Measurements from ENCODE around the gene BORCS8. TPM values are rescaled to one million over a fixed set of nuclear protein-coding genes. Genes with fewer than 3 reads are reported as not detected.
"Not testable (repeated sequence)": the region's sequence is repeated elsewhere in the genome, so short reads cannot be mapped to it uniquely, and the experiment has no call there.

The BORCS8 gene
- total RNA-seq, 1 donor from 2014 or later: 8.5 TPM

DNA sequence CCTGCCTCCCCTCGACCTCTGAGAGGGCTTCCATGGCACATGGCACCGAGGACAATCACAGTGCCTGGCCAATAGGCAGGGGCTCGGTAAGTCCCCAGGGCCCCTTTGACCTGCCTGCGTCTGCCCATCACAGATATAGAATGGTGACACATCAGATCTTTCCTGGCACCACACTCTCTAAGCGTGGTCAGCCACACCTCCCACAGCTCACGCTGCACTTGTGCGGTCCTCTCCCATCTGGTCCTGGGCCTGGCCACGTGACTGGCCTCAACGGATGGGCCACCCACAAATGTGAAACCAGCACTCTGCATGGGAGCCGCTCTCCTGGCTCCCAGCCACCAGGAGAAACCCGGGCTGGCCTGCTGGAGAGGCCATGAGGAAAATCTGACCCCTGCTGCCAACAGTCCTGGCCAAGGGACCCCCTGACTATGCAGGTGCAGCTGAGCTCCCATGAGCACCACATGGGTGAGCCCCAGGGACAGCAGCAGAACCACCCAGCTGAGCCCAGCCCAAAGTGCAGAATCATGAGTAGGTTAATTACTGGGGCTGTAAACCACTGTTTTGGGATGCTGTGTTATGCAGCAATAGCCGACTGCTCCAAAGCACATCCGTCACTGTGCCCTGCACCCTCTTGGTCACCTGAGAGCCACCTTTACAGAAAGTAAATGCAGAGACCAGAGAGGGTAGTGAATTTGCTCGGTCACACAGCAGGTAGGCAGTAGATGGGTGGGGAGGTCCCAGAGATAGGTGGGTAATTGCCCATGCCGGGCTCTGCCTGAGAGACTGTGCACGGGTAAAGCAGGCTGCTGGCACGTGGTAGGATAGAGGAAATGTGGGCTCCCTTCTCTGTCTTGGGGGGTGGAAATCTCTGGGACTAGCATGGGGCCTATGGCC, 12.2 kb downstream of the BORCS8 start:
- DNase-seq: no peak

DNA sequence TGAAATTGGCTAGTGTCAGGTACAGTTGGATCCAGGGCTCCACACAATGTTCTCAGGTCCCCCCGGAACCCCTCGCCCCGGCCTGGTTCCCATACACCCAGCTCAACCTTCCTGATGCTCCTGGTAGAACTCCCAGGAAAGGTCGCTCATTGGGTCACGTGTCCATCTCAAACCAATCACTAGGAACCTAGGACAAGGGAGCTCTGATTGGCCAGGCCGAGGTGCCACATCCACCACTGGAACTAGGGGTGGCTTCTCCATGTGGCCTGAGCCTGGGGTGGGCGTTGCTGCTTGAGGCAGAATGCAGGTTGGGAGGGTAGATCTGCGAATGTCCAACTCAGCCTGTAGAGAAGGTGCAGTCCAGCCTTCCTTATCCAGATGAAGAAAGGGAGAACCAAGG, 15.0 kb downstream of the BORCS8 start:
- no peak for DNase-seq

DNA sequence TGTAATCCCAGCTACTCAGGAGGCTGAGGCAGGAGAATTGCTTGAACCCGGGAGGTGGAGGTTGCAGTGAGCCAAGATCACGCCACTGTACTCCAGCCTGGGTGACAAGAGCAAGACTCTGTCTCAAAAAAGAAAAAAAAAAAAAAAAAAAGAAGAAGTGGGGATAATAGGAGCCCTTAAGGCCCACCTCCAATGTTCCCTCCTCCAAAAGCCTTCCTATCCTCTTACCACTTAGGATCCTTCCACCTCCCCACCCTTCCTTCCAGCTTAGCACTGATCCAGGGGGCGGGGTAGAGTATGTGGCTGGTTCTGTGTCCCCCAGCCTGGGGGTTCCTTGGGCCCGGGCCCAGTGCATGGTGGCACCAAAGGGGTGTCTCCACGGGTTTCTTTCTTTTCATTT, 18.7 kb downstream of the BORCS8 start:
- not testable (repeated sequence) for DNase-seq

DNA sequence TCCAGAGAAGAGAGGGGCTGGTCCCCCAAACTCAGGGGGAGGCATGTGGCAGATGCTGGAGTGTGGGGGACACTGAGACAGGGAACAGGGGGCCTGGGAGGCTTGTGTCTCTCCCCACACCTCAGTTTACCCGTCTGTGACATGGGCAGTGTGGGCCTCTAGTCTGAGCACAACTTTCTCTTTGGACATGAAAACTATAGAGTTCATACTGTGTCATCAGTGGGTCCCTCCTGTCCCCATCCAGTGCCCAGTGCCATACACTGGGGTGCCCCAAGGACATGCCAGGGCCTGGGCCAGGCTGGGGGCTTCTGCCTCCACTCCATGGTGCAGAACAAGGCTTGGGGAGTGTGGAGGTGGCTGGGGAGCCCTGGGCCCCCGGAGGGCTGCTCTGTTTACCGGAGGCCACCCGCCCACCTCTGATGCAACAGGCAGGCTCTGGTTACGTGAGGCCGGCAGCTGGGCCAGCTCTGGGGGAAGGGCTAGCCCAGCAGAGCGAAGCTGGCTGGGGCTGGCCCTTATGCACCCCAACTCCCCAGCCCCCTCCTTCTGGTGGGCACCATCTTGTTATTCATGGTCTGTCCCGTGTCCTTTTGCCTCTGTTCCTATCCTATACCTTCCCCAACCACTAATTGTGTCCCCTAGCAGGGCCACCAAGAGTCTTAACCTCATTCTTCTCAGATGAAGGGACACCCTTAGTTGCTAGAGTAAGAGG, 20.0 kb downstream of the BORCS8 start:
- DNase-seq: peak; percentile 44

DNA sequence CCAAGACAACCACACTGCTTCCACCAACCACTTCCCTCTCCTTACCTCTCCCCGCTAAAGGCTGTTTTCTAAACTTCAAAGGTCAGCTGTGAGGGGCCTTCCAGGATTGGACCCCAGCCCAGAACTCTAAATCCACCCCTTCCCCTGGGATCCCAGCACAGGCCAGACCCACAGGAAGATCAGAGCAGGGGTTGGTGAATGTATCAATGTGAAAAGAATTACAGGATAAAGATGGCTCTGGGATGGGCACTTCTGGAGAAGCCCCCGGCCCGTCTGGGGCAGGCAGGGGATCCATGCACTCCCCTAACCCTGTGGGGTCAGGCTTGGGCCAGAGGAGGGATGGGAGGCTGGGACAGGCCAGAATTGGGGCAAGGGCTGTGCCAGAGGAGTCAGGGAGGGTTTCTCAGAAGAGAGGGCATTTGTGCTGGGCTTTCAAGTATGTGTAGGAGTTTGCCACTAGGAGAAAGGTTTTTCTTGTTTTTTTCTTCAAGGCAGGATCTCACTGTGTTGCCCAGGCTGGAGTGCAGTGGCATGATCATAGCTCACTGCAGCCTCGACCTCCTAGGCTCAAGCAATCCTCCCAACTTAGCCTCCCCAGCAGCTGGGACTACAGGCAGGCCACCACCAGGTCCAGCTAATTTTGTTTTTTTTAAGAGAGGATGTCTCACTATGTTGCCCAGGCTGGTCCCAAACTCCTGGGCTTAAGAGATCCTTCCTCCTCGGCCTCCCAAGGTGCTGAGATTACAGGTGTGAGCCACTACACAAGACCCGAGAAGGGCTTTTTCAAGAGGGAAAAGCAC, 20.9 kb downstream of the BORCS8 start:
- peak; percentile 48 for DNase-seq

DNA sequence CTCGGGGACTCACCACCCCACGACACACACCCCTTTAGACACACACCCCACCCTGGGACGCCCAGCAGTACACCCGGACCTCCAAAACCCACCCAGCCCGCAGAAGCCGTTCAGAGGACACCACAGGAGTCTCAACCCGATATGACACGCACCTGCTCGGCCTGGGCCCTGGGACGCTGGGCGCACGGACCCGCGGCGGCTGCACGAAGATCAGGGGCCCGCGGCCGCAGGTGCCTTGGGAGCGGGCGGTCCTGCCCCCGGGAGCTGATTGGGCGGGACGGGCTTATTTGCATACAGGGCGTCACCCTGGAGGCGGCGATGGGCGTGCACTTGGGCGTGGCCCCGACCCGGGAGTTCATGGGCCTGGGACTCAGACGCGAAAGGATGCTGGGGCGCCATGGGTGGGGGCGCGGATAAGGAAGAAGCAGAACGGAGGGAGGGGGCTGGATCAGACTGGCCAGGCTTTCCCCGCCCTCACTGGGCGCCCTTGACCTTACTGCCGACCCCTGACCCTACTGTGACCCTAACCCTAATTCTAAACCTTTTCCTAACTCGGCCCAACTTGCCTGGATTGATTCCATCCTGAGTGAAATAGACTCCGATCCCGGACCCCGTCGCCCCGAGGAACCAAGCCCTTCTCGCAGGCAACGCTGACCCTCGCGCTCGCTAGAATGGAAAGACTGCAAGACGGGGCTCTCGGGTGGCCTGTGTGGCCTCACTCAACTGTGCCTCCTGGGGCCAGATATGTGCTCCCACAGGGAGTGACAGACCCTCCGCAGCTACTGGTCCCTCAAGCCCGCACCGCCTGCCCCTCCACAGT, 21.7 kb downstream of the BORCS8 start, which contains the start of gene MEF2B:
Gene MEF2B (minus strand): TSS at position 211 of the 820 bp plus-strand sequence. CDS start 19,528 bp downstream, outside the sequence.
- peak; percentile 80 for DNase-seq

DNA sequence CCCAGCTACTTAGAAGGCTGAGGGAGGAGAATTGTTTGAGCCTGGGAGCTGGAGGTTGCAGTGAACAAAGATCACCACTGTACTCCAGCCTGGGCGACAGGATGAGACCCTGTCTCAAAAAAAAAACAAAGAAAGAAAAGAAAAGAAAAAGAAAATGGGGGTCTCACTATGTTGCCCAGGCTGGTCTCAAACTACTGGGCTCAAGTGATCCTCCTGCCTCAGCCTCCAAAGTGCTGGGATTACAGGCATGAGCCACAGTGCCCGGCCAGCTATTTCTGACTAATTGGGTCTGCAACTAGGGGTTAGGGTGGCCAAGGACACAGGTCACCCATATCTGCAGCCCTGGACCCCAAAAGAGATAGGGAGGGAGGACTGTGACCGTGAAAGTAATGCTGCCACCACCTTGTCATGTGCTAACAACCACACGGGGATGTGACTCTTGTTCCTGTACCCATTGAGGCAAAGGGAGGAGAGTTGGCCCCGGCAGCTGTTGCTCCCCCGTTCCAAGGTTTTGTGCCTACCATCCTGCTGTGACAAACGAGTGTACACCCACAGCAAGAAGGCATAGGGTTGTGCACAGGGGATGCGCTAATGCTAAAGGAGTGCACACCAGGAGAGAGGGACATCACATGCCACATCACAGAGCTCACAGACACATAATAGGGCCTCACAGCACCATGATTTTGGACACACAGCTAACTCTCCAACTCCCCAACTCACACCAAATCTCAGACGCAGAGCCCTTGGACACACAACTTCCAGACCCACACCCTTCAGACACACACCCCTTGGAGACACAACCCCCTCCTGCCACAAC, 22.5 kb downstream of the BORCS8 start:
- no peak for DNase-seq

DNA sequence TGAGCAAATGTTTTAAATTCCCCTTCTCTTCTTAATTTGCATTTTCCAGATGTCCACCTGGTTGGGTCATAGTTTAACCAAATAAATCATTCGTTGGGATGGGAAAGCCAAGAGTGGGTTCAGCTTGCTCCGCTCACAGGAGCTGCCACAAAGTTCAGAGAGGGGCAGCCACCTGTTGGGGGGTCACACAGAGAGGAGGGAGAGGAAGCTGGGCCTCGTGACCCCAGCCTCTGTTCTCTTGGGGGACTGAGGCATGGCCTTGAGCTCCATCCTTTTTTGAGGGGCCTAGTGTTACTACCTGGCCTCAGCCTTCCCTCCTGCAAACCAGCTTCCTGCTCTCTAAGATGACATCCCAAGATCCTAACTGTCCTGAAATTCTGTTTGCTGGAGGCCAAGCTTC, 24.3 kb downstream of the BORCS8 start:
- DNase-seq: no peak

DNA sequence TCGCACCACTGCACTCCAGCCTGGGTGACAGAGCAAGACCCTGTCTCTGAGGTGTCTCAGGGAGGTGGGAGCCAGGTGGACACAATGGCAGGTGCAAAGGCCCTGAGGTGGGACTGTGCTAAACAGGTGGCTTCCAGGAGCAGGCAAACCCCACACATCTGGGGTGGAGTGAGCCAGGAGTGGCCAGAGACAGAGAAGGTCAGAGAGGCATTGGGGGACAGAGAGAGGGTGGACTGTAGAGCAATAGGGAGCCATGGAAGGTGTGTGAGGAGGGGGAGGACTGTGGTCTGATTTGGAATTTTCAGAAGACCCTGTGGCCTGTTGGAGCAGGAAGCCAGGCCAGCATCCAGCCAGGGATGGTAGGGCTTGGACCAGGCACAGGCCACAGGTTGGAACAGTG, 26.6 kb downstream of the BORCS8 start:
- no peak for DNase-seq

DNA sequence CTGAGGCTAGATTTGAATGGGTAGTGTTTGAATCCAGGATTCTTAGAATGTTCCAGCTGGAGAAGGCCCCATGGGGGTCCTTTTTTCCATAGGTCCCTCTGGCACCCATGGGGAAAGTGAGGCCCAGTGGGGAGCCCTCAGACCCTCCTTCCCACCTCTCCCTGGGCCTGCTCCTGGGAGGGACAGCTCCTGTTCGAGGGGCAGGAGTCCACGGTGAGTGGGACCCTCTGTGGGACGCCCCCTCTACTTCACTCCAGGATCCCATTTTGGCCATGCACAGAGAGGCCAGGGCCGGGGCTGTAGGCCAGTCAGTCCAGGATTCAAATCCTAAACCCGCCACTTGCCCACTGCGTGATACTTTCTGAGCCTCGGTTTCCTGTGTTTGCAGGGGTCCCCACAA, 29.5 kb downstream of the BORCS8 start:
- DNase-seq: no peak

DNA sequence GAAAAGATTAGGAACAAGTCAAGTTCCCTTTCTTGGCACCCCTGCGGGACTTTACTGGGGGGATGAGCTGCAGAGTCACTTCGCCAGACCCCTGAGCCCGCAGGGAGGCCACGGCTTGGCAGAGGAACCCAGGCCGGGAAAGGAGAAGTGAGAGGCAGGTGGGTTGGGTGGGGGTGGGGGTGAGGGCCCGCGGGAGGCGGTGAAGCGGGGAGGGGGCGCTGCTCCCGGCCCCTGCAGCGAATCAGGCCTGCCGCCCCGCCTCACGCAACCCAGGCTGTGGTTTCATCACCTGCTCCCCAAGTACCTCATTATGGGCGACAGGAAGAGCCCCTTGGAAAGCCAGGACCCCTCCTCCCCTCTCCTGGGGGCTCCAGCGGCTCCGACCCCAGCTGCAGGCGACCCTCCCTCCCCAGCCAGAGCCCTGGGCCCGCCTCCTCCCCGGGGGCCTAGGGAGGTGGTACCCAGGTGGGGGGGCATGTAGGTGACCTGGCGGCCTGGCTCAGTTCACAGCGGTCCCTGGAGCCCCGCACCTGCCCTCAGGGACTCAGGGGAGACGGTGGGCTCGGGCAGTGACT, 31.4 kb downstream of the BORCS8 start:
- DNase-seq: no peak

DNA sequence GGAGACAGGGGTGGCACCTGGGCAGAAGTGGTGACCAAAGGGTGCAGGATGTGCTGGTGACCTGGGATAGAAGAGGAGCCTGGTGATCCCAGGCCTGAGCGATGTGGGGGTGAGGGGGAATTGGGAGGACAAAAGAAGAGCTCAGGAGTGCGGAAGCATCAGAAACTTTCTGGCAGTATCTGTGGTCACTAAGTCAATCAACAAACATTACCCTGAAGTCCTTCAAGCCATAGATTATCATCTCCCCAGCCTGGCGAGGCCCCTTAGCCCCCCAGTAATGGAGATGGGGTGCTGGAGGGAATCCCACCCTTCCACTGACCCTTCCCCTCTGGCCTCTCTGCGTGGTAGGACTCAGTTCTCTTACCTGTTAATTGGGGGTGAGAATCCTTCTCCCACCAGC, 32.4 kb downstream of the BORCS8 start:
- no peak for DNase-seq

DNA sequence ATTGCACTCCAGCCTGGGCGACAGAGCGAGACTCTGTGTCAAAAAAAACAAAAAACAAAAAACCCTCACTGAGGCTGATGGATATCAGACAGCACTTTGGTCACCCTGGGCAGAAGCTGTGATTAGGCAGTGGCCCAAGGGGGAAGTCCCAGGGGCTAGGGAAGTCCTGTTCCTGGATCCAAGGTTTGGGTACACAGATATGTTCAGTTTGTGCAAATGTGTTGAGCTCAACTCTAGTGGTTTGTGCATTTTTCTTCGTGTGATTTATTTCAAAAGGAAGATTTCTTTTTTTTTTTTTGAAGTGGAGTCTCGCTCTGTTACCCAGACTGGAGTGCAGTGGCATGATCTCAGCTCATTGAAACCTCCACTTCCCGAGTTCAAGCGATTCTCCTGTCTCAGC, 34.1 kb downstream of the BORCS8 start:
- no peak for DNase-seq

DNA sequence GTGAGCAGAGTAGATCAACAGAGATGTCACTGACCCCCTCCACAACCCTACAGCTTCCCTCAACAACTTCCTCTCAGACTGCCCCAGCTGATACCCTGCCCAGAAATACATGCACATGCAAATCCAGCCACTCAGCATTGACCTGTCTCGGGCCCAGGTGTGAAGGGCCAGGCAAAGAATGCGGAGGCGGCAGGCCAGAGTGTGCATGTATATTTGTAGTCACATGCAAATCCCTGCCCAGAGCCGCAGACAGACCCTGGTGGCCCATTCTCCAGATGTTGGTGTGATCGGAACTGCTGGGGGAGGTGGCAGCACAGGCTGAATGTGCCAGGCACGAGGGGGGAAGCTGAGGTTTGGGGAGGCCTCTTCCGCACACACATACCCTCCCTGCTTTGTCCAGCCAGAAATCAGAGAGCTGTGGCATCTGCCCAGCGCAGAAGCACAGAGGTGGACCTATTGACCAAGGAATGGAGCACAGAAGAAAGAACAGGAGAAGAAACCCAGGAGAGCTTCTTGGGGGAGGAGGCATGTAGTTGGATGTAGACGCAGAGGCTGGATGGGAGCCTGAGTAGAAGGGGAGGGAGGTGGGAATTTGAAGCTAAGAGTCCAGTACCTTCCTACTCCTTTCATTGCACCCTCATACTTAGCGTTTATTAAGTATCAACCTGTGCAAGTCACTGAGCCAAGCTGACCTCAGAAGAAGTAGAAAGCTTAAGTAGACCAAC, 36.3 kb downstream of the BORCS8 start:
- no peak for DNase-seq

DNA sequence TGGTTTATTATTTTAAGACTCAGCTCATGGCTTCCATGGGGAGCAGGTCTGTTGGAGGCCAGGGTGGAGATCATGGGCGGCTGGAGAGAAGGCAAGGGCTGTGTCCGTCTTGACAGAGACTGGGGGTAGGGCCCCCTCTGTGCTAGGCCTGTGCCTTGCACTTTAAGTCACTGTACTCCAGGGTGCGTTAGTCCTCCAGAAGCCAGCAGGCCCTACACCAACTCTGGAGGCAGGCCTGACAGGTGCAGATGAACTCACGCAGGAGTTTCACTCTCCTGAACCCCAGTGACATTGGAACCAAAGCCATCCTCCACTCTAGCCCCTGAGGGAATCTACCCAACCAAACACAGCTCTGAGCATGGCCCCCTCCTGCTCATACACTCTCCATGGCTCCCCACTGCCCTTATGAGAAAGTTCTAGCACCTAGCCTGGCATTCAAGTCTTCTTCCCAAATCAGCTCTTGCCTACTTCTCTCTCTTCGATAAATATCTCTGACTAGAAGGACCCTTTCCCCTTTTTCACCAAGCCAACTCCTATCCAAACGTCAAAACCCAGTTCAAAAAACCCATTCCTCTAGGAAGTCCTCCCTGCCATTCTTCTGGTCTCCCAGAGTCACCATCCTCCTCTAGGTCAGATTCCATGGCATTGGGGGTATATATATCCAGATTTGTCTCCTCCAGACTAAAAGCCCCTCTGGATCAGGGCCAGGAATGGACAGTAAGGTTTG, 37.0 kb downstream of the BORCS8 start:
- no peak for DNase-seq

DNA sequence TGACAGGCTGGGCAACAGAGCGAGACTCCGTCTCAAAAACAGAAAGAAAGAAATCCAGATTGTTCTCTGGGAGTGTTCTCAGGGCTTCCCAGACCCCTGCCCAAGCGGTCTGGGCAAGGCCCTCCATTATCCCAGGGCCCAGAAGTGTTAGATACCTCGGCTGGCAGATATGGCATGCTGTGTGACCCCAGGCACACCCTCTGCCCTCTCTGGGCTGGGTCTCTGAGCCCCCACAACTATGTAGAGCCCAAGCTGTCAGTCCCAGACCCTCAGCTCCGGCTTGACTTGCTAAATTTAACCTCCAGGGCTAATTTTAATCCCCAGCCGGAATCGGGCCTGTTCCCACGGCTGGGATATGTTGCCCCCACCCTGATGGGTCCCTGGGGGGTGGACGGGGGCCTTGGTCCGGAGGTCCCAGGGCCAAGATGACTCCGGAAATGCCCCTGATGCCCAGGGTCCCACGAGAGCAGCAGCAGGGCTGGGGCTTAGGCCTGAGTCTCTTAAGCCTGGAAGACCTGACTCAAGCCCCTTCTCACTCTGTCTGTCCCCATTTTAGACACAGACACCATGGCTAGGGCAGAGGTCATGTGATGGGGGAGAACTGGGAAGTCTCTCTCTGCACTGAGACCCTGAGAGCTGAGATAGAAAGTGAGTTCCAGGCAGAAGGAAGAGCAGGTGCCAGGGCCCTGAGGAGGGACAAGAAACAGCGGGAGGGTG, 39.1 kb downstream of the BORCS8 start:
- no peak for DNase-seq

DNA sequence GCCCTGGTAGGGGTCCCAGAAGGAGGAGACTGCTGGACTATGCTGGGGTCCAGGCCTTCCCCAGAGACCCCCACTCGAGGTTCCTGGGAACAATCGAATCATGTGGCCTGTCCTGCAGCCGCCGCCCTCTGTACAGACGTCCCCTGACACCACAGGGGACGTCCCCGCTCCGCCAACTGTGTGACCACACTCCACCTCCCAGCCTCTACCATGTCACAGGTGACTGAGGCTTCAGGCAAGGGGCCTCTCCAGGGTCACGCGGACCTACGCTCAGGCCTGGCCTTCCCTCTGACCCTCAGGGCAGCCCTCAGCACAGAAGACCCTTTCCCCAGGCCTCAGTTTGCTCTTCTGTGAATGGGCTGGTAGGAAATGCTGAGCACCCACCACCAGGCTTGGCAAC, 40.5 kb downstream of the BORCS8 start:
- no peak for DNase-seq

DNA sequence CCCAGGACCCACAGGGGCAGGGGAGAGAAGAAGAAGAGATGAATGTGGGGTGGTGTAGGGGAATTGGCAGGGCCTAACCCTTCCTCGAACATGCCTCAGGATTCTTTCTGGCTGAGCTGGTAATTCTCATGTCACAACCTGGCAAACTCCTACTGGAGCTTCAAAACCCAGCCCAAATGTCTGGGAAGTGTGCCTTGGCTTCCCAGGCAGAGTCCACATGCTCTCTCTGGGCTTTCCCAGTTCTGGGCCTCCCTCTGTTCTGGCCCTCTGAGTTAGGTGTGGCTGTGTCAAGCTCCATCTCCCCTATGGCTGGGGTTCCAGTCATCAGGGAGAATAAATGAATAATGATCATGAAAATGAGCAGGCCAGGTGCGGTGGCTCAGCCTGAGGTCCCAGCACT, 42.5 kb downstream of the BORCS8 start:
- DNase-seq: no peak

All from tongue (tissue), 2 donors.